Measurements from ENCODE around the gene CDC42BPA.

CDC42BPA gene

GRCh38 chr1:227228201-227228600 is 90.1 kb downstream of the CDC42BPA start:
- ATAC-seq: no peak
- TF ChIP-seq GLIS3 (CRISPR knock-in tag; IDR thresholded peaks at IDR 0.05) (no peak), CSRNP3 (CRISPR knock-in tag; IDR thresholded peaks at IDR 0.05) (no peak), RARB (CRISPR knock-in tag; IDR thresholded peaks at IDR 0.05) (no peak), ZNF70 (CRISPR knock-in tag; IDR thresholded peaks at IDR 0.05) (no peak), ZNF565 (CRISPR knock-in tag; conservative IDR thresholded peaks at IDR 0.05; ENCODE audit: low read depth) (no peak), ARNTL (CRISPR knock-in tag; IDR thresholded peaks at IDR 0.05; ENCODE audit: borderline replicate concordance, low read depth) (no peak), TCF4 (CRISPR knock-in tag; IDR thresholded peaks at IDR 0.05; ENCODE audit: borderline replicate concordance) (no peak), TSHZ2 (CRISPR knock-in tag; IDR thresholded peaks at IDR 0.05) (no peak), POU6F1 (CRISPR knock-in tag; IDR thresholded peaks at IDR 0.05; ENCODE audit: borderline replicate concordance, low read depth) (no peak), OSR1 (CRISPR knock-in tag; IDR thresholded peaks at IDR 0.05) (no peak), ZNF8 (CRISPR knock-in tag; IDR thresholded peaks at IDR 0.05) (no peak), PATZ1 (CRISPR knock-in tag; IDR thresholded peaks at IDR 0.05; ENCODE audit: borderline replicate concordance) (no peak), BACH2 (CRISPR knock-in tag; IDR thresholded peaks at IDR 0.05; ENCODE audit: borderline replicate concordance) (no peak), ZFP30 (CRISPR knock-in tag; IDR thresholded peaks at IDR 0.05) (no peak), ISL1 (CRISPR knock-in tag; IDR thresholded peaks at IDR 0.05) (no peak)

- TF ChIP-seq PATZ1 (CRISPR knock-in tag; IDR thresholded peaks at IDR 0.05; ENCODE audit: borderline replicate concordance): no peak
- no peak for TF ChIP-seq OSR1 (CRISPR knock-in tag; IDR thresholded peaks at IDR 0.05)
- no peak for TF ChIP-seq CSDC2 (CRISPR knock-in tag; IDR thresholded peaks at IDR 0.05)
- no peak for TF ChIP-seq TSHZ2 (CRISPR knock-in tag; IDR thresholded peaks at IDR 0.05)
- no peak for TF ChIP-seq ZFP30 (CRISPR knock-in tag; IDR thresholded peaks at IDR 0.05)
- no peak for TF ChIP-seq ESRRG (CRISPR knock-in tag; IDR thresholded peaks at IDR 0.05)
- TF ChIP-seq GLIS3 (CRISPR knock-in tag; IDR thresholded peaks at IDR 0.05): no peak
- TF ChIP-seq PPARA (CRISPR knock-in tag; IDR thresholded peaks at IDR 0.05; ENCODE audit: borderline replicate concordance): no peak
- no peak for TF ChIP-seq CSRNP3 (CRISPR knock-in tag; IDR thresholded peaks at IDR 0.05)
- TF ChIP-seq SNAI2 (CRISPR knock-in tag; IDR thresholded peaks at IDR 0.05): no peak
- no peak for TF ChIP-seq RARB (CRISPR knock-in tag; IDR thresholded peaks at IDR 0.05)
- no peak for TF ChIP-seq ZNF565 (CRISPR knock-in tag; conservative IDR thresholded peaks at IDR 0.05; ENCODE audit: low read depth)
- TF ChIP-seq TOX (CRISPR knock-in tag; IDR thresholded peaks at IDR 0.05; ENCODE audit: borderline replicate concordance): no peak
- no peak for TF ChIP-seq ZNF8 (CRISPR knock-in tag; IDR thresholded peaks at IDR 0.05)
- TF ChIP-seq ARNTL (CRISPR knock-in tag; IDR thresholded peaks at IDR 0.05; ENCODE audit: borderline replicate concordance, low read depth): no peak
- TF ChIP-seq TCF4 (CRISPR knock-in tag; IDR thresholded peaks at IDR 0.05; ENCODE audit: borderline replicate concordance): no peak
- TF ChIP-seq CREB5 (CRISPR knock-in tag; IDR thresholded peaks at IDR 0.05; ENCODE audit: low read depth): no peak
- no peak for ATAC-seq
Observed at GRCh38 chr1:227227761-227228160, 90.5 kb downstream of the CDC42BPA start.
